Measurements from ENCODE around the gene AIP.

DNA sequence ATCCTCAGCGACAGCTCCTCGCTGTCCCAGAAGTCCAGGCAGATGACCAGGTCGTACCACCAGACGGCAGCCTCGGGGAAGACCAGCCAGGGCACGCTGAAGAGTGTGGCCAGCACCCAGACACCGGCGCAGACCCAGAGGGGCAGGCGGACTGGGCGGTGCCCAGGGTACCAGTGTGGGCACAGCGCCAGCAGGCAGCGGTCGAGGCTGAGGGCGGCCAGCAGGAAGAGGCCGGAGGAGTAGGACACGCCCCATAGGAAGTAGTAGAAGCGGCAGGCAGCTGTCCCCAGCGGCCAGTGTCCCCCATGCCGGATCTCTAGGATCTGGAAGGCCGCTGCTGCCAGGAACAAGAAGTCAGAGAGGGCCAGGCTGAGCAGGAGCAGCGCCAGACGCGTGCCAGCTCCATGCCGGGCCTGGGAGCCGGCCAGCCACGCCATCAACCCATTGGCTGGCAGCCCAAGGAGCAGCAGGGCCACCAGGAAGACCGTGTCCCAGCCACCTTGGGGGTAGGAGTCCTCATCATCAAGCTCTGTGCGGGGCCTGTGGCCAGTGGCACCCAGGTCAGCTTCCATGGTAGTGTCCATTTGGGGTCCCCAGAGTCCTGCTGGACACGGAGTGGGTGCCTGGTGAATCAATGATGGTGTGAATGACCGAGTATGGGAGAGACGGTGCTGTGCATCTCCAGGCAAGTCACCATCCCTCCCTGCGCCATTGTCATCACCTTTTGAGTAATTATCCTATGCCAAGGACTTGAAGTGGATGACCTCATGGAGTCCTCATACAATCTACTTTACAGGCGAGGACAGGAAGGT lies 30.5 kb upstream of the AIP start, which contains the start of gene GPR152:
- TF ChIP-seq, protein P1, sequence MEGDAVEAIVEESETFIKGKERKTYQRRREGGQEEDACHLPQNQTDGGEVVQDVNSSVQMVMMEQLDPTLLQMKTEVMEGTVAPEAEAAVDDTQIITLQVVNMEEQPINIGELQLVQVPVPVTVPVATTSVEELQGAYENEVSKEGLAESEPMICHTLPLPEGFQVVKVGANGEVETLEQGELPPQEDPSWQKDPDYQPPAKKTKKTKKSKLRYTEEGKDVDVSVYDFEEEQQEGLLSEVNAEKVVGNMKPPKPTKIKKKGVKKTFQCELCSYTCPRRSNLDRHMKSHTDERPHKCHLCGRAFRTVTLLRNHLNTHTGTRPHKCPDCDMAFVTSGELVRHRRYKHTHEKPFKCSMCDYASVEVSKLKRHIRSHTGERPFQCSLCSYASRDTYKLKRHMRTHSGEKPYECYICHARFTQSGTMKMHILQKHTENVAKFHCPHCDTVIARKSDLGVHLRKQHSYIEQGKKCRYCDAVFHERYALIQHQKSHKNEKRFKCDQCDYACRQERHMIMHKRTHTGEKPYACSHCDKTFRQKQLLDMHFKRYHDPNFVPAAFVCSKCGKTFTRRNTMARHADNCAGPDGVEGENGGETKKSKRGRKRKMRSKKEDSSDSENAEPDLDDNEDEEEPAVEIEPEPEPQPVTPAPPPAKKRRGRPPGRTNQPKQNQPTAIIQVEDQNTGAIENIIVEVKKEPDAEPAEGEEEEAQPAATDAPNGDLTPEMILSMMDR (IDR thresholded peaks at IDR 0.05; ENCODE audit: borderline replicate concordance, extremely low read depth, low read length, poor library complexity, severe bottlenecking): no peak
- TF ChIP-seq EZH2 (IDR thresholded peaks at IDR 0.05; ENCODE audit: borderline replicate concordance, low read depth, low read length, severe bottlenecking): no peak

Data from DND-41 (cell line).